Umbilical cord (tissue), 2 donors: ENCODE data around the gene RASSF9. TPM values are rescaled to one million over a fixed set of nuclear protein-coding genes. Genes with fewer than 3 reads are reported as not detected.
A peak's percentile ranks its signal among the peaks of the same experiment; 100 is the strongest.

Experiments
- DNase-seq: peaks from one replicate; pipeline ENCODE4 v3.0.0-alpha.2; 2015; ENCODE audit warnings: low spot score
- total RNA-seq: library from RNA; depleted of rRNA; stranded (reverse); fragments of >200 nt; gene quantifications from one replicate; pipeline ENCODE4 v1.2.3, GENCODE V29; 2014; ENCODE audit warnings: low replicate concordance; ENCODE audit not compliant: insufficient read depth

RASSF9 gene
- 3.9 TPM for total RNA-seq

GRCh38 chr12:85836197-85837090, at the start of gene RASSF9:
TSS of gene RASSF9 (minus strand) at chr12:85836409. CDS start at chr12:85836201, 208 bp downstream.
- peak; percentile 61 for DNase-seq

- DNase-seq = no peak
Observed at GRCh38 chr12:85883763-85884162, 47.6 kb upstream of the RASSF9 start.

DNA sequence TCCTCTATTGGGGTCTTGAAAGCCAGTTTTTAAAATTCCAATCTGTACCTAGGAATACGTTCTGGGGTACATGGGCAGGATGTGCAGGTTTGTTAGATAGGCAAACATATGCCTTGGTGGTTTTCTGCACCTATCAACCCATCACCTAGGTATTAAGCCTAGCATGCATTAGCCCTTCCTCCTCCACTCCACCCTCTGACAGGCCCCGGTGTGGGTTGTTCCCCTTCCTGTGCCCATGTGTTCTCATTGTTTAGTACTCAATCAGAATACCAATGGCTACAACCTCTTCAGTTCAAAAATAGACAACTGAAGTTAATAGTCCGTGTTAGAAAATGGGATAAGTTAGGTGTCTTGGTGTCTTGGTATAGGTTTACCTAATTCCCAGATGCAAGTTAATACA, 41.2 kb upstream of the RASSF9 start:
- no peak for DNase-seq

DNA sequence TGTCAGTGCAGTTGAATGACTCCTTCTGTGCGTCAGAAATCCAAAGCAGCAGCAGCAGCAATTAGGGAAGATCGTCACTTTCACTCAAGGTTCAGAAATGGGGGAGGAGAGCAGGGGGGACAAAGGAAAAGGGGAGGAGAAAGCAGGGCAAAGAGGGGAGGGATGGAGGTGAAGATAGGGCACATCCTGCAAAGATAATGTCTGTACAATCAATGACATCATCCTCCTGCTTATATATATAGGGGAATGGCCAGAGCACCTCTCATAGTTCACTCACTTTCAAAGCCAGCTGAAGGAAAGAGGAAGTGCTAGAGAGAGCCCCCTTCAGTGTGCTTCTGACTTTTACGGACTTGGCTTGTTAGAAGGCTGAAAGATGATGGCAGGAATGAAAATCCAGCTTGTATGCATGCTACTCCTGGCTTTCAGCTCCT, 37.8 kb upstream of the RASSF9 start, which contains the start of gene NTS:
TSS of gene NTS (plus strand) at position 265 of the 431 bp plus-strand sequence. CDS start at position 374, 109 bp downstream.
- no peak for DNase-seq

DNA sequence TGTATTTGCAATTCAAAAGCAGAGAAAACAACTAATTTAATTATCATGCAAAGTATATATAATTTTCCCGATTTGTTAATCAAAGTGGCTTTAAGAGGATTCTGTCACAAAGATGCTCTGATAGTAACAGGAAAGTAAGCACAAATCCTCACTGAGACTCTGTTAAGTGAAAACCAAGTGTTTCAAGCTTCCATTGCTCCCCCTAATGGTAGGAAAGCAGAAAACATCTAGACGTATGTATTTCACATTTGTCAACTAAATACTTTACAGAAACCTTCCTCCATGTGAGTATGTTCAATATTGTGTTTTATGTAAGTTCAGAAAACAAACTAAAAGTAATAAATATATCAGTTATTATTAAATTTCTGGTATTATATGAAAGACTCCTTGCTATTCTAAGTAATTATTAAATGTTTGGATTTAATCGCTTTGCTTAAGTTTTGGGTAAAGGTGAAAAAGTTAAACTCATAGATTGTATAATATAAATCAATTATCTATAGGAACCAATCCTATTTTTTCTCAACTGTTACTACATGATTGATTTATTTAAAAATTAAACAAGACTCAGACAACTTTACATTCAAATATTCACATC, 36.4 kb upstream of the RASSF9 start:
- peak; percentile 68 for DNase-seq

DNA sequence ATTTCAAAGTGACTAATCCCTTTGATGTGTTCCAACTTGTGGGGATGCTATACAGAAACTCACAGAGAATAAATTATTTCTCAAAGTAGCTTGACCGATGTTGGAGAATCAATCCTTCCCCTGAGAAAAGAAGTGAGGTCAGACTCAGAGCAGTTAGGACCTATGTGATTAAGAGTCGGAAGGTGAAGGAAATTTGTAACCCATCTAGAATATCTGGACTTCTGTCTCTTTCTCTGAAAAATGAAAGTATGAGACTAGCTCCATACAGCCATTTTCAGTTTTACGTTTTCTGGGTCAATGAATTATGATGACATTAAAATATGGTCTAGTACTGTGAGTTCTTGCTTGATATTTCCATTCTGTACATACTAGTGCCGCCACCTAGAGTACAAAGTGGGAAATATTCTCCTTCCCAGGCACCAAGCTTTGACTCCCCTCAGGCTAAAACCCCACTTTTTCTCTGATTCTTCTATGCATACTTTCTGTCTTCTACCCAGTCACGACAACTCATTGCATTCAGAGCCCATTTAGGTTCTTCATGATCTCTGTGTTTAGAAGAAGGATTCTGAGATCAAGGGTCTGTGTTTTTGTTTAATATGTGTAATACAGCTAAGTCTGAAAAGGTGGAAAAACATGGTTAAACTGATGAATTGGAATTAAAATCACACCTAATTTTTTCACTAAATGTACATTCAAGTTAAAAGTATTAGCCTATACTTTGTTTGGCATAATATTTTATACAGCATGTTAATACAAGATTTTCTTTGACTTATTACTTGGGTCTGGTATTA, 31.0 kb upstream of the RASSF9 start:
- DNase-seq = peak; percentile 73

- no peak for DNase-seq
Observed at GRCh38 chr12:85865890-85866289, 29.7 kb upstream of the RASSF9 start.

DNA sequence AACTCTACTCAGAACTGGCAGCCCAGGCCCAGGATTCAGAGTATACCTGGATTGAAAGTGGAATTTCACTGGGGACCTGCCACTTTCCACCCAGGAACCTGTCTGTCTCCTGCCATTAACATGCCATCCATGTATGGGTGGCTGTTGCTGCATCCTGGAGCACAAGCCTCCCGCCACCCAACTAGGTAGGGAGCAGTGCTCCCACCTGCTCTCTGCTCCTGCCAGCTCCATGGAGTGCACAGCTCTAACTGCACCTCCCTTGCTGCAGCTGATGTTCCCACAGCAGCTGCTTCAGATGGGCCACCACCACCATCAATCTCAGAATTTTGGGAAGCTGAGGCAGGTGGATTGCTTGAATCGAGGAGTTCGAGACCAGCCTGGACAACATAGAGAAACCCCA, 20.8 kb upstream of the RASSF9 start:
- no peak for DNase-seq

DNA sequence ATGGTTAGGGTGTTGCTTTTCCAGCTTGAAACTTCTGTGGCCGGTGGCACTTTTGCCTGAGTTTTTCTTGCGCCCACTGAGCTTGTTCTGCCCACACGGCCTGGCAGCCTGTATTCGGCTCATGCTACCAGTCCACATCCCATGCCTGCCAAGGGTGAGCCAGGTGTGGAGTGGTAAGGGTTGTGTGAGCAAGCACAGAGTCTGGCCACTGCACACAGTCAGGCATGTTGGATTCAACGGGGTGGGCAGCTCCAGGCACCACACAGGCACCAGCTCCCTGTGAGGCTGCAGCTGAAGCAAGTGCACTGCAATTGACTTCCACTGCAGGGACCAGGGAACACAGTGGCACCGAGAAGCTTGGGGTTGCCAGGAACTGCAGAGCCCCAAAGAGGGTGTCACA, 19.1 kb upstream of the RASSF9 start:
- DNase-seq = no peak

DNA sequence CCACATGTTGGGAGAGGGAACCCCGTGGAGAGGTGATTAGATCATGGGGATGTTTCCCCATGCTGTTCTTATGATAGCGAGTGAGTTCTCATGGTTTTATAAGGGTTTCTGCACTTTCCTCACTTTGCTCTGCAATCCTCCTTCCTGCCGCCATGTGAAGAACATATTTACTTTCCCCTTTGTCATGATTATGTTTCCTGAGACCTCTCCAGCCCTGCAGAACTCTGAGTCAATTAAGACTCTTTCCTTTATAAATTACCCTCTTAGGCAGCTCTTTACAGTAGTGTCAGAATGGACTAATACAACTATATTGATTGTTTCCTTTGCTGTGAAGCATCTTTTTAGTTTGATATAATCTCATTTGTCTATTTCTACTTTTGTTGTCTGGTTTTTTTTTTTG, 13.1 kb upstream of the RASSF9 start:
- DNase-seq = no peak

GRCh38 chr12:85843606-85844310, 7.5 kb upstream of the RASSF9 start:
- DNase-seq = no peak

DNA sequence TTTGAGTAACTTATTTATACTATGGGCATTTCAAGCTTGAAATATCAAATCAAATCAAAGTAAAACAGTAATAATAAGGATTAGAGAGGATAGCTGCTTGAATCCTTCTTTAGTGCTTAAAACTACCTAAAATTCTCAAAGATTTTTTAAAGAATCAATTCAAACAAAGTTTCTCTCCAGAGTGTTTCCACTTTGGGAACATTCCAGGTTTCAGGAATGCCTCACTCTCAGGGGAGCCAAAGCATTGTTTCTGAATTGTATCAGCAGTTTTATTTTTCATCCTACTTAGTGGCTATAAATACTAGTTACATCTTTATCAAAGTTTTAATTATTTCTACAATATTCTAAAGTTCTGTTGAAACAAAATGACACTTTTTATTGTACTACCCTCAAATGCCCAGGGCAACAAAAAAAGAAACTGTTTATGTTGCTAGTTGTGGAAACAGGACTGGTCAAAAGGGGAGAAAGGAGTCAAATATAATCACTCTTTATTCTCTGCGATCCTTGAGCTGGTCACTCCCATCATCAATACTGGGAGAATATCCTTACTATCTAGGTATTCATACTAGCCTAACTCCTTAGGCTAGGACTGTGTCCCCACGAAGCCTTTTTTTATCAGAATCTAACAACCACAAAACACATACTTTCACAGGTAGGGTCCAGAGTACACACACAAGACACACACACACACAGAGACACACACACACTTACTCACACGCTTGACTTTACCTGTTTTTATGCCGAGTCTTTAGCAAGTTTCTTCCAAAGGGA, 598 bp downstream of the RASSF9 start:
- DNase-seq = peak; percentile 14

DNA sequence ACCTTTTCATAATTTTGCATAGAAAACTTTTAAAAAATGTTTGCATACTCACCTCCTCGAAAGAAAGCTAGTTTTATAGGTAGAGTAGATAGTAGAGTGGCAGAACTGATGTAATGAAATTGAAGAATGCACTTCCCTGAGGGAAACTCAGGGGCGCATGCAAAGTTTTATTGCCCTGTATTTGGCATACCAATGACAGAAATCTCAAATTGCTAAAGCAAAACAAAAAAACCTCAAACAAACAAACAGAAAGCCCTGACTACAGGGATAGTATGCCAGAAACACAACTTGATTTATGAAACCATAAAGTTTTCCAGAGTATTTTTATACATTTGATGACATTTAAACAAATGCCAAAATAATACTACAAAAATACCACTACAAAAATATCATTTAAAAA, 1.8 kb downstream of the RASSF9 start:
- no peak for DNase-seq

DNA sequence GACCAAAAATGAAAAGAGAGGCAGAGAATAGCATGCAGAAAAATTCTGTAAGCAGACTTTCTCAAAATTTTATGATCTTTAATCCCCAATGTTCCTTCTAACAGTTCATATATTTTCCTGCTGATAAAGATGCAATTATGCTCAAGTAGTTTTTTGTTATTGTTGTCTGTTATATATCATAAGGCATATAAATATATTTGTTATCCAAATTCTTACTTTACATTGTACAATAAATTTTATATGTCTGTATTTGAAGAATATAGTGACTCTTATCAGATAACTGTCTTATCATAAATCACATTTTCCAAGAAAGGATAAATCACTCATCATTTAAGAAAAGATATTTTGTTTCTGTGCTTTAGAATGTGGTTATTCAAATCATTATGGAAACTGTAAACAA, 2.6 kb downstream of the RASSF9 start:
- no peak for DNase-seq

- no peak for DNase-seq
Observed at GRCh38 chr12:85831327-85831990, 4.8 kb downstream of the RASSF9 start.

- DNase-seq = no peak
Observed at GRCh38 chr12:85829391-85829790, 6.8 kb downstream of the RASSF9 start.

- no peak for DNase-seq
Observed at GRCh38 chr12:85828576-85828975, 7.6 kb downstream of the RASSF9 start.

GRCh38 chr12:85825746-85826145, 10.5 kb downstream of the RASSF9 start:
- DNase-seq = no peak

DNA sequence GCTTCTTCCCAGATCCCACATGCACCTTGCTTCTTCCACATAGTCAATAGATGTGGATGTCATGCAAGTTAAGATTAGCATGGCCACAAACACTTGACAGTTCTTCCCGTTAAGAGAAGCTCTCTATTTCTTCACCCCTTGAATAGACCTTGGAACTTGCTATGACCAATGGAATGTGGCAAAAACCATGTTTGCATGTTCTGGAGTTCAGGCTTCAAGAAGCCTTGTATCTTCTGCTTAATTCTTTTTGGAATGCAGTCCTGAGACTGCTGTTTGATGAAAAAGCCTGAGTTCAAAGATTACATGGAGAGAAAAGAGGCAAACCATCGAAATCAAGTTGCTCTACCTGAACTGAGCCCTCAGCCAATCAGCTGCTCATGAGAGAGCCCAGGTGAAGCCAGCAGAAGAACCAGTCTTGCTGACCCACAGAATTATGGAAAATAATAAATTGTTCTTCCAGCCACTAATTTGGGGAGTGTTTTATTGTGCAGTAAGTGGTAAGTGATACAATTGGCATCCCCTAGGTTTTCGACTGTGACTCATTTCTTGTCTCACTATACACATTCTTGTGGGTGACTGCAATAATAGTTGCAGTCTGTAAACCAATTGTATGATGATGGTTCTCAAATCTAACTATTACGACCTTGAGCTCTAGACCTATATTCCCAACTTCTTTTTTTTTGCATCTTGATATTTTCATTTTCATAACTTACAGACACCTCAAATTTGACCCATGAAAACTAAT, 12.6 kb downstream of the RASSF9 start:
- DNase-seq = no peak
